ENCODE data around the gene USP40.

The USP40 gene

GRCh38 chr2:233435436-233436190 is 131.0 kb downstream of the USP40 start:
- Histone ChIP-seq H3K4me3 (ENCODE audit: low read depth, low read length) (no peak overlapping the region), H3K36me3 (ENCODE audit: control insufficient read depth, insufficient read depth, low read length) (peaks cover 3% of the 10 kb centered on the region)

GRCh38 chr2:233434666-233435330 is 131.8 kb downstream of the USP40 start:
- H3K9ac ChIP-seq (ENCODE audit: low read depth, low read length), result no peak overlapping the region

More at GRCh38 chr2:233435436-233436190, 131.0 kb downstream of the USP40 start:
- Histone ChIP-seq H3K4me1 (ENCODE audit: control insufficient read depth, insufficient read depth, low read length) (no peaks in the 10 kb centered on the region), H3K9me3 (ENCODE audit: control insufficient read depth, insufficient read depth, low read length) (no peaks in the 10 kb centered on the region), H3K9ac (ENCODE audit: low read depth, low read length) (no peak overlapping the region), H3K27me3 (ENCODE audit: control insufficient read depth, insufficient read depth, low read length) (no peaks in the 10 kb centered on the region)

GRCh38 chr2:233433794-233434193 is 132.8 kb downstream of the USP40 start:
- no peaks in the 10 kb centered on the region for H3K36me3 ChIP-seq (ENCODE audit: control insufficient read depth, insufficient read depth, low read length)
- no peak overlapping the region for H3K9ac ChIP-seq (ENCODE audit: low read depth, low read length)
- H3K4me3 ChIP-seq (ENCODE audit: low read depth, low read length), result no peak overlapping the region
- H3K4me1 ChIP-seq (ENCODE audit: control insufficient read depth, insufficient read depth, low read length), result no peaks in the 10 kb centered on the region
- no peaks in the 10 kb centered on the region for H3K27me3 ChIP-seq (ENCODE audit: control insufficient read depth, insufficient read depth, low read length)
- no peaks in the 10 kb centered on the region for H3K9me3 ChIP-seq (ENCODE audit: control insufficient read depth, insufficient read depth, low read length)

More at GRCh38 chr2:233434666-233435330, 131.8 kb downstream of the USP40 start:
- H3K27me3 ChIP-seq (ENCODE audit: control insufficient read depth, insufficient read depth, low read length), result no peaks in the 10 kb centered on the region
- no peak overlapping the region for H3K4me3 ChIP-seq (ENCODE audit: low read depth, low read length)
- H3K4me1 ChIP-seq (ENCODE audit: control insufficient read depth, insufficient read depth, low read length), result no peaks in the 10 kb centered on the region
- H3K9me3 ChIP-seq (ENCODE audit: control insufficient read depth, insufficient read depth, low read length), result no peaks in the 10 kb centered on the region
- H3K36me3 ChIP-seq (ENCODE audit: control insufficient read depth, insufficient read depth, low read length), result peaks cover 2% of the 10 kb centered on the region

GRCh38 chr2:233433029-233433428 is 133.6 kb downstream of the USP40 start:
- no peaks in the 10 kb centered on the region for H3K4me1 ChIP-seq (ENCODE audit: control insufficient read depth, insufficient read depth, low read length)
- no peaks in the 10 kb centered on the region for H3K36me3 ChIP-seq (ENCODE audit: control insufficient read depth, insufficient read depth, low read length)

GRCh38 chr2:233430651-233431050 is 135.9 kb downstream of the USP40 start:
- no peaks in the 10 kb centered on the region for H3K36me3 ChIP-seq (ENCODE audit: control insufficient read depth, insufficient read depth, low read length)
- H3K4me3 ChIP-seq (ENCODE audit: low read depth, low read length), result no peak overlapping the region
- H3K4me1 ChIP-seq (ENCODE audit: control insufficient read depth, insufficient read depth, low read length), result no peaks in the 10 kb centered on the region
- no peaks in the 10 kb centered on the region for H3K9me3 ChIP-seq (ENCODE audit: control insufficient read depth, insufficient read depth, low read length)
- H3K27me3 ChIP-seq (ENCODE audit: control insufficient read depth, insufficient read depth, low read length), result no peaks in the 10 kb centered on the region
- no peak overlapping the region for H3K9ac ChIP-seq (ENCODE audit: low read depth, low read length)

More at GRCh38 chr2:233433029-233433428, 133.6 kb downstream of the USP40 start:
- H3K27me3 ChIP-seq (ENCODE audit: control insufficient read depth, insufficient read depth, low read length), result no peaks in the 10 kb centered on the region
- H3K4me3 ChIP-seq (ENCODE audit: low read depth, low read length), result no peak overlapping the region
- H3K9ac ChIP-seq (ENCODE audit: low read depth, low read length), result no peak overlapping the region
- no peaks in the 10 kb centered on the region for H3K9me3 ChIP-seq (ENCODE audit: control insufficient read depth, insufficient read depth, low read length)

- Histone ChIP-seq H3K4me1 (ENCODE audit: control insufficient read depth, insufficient read depth, low read length) (no peaks in the 10 kb centered on the region), H3K27me3 (ENCODE audit: control insufficient read depth, insufficient read depth, low read length) (no peaks in the 10 kb centered on the region), H3K4me3 (ENCODE audit: low read depth, low read length) (no peak overlapping the region), H3K36me3 (ENCODE audit: control insufficient read depth, insufficient read depth, low read length) (no peaks in the 10 kb centered on the region), H3K9ac (ENCODE audit: low read depth, low read length) (no peak overlapping the region), H3K9me3 (ENCODE audit: control insufficient read depth, insufficient read depth, low read length) (no peaks in the 10 kb centered on the region)
These were observed 136.5 kb downstream of the USP40 start for GRCh38 chr2:233430081-233430480.

GRCh38 chr2:233429175-233429897 is 137.2 kb downstream of the USP40 start:
- Histone ChIP-seq H3K9ac (ENCODE audit: low read depth, low read length) (no peak overlapping the region), H3K4me3 (ENCODE audit: low read depth, low read length) (no peak overlapping the region), H3K36me3 (ENCODE audit: control insufficient read depth, insufficient read depth, low read length) (no peaks in the 10 kb centered on the region), H3K27me3 (ENCODE audit: control insufficient read depth, insufficient read depth, low read length) (no peaks in the 10 kb centered on the region), H3K9me3 (ENCODE audit: control insufficient read depth, insufficient read depth, low read length) (no peaks in the 10 kb centered on the region), H3K4me1 (ENCODE audit: control insufficient read depth, insufficient read depth, low read length) (no peaks in the 10 kb centered on the region)

- Histone ChIP-seq H3K27me3 (ENCODE audit: control insufficient read depth, insufficient read depth, low read length) (no peaks in the 10 kb centered on the region), H3K4me1 (ENCODE audit: control insufficient read depth, insufficient read depth, low read length) (no peaks in the 10 kb centered on the region), H3K9me3 (ENCODE audit: control insufficient read depth, insufficient read depth, low read length) (no peaks in the 10 kb centered on the region), H3K36me3 (ENCODE audit: control insufficient read depth, insufficient read depth, low read length) (no peaks in the 10 kb centered on the region), H3K4me3 (ENCODE audit: low read depth, low read length) (no peak overlapping the region), H3K9ac (ENCODE audit: low read depth, low read length) (no peak overlapping the region)
These were observed 138.1 kb downstream of the USP40 start for GRCh38 chr2:233428438-233428837.

GRCh38 chr2:233428008-233428407 is 138.6 kb downstream of the USP40 start:
- Histone ChIP-seq H3K9ac (ENCODE audit: low read depth, low read length) (no peak overlapping the region), H3K4me1 (ENCODE audit: control insufficient read depth, insufficient read depth, low read length) (no peaks in the 10 kb centered on the region), H3K36me3 (ENCODE audit: control insufficient read depth, insufficient read depth, low read length) (no peaks in the 10 kb centered on the region), H3K4me3 (ENCODE audit: low read depth, low read length) (no peak overlapping the region), H3K9me3 (ENCODE audit: control insufficient read depth, insufficient read depth, low read length) (no peaks in the 10 kb centered on the region), H3K27me3 (ENCODE audit: control insufficient read depth, insufficient read depth, low read length) (no peaks in the 10 kb centered on the region)

- Histone ChIP-seq H3K36me3 (ENCODE audit: control insufficient read depth, insufficient read depth, low read length) (no peaks in the 10 kb centered on the region), H3K9me3 (ENCODE audit: control insufficient read depth, insufficient read depth, low read length) (no peaks in the 10 kb centered on the region), H3K9ac (ENCODE audit: low read depth, low read length) (no peak overlapping the region), H3K27me3 (ENCODE audit: control insufficient read depth, insufficient read depth, low read length) (no peaks in the 10 kb centered on the region), H3K4me3 (ENCODE audit: low read depth, low read length) (no peak overlapping the region), H3K4me1 (ENCODE audit: control insufficient read depth, insufficient read depth, low read length) (no peaks in the 10 kb centered on the region)
These were observed 139.8 kb downstream of the USP40 start for GRCh38 chr2:233426619-233427342.
